Naive B cell (primary cell): ENCODE data around the gene ZNF20. TPM values are rescaled to one million over a fixed set of nuclear protein-coding genes. Genes with fewer than 3 reads are reported as not detected.
"Not testable (repeated sequence)": the region's sequence is repeated elsewhere in the genome, so short reads cannot be mapped to it uniquely, and the experiment has no call there.

Experiments used
- ATAC-seq, 2 donors: fragments of 150-1000 bp; cut with Tn5 transposase; 2 replicates each; pipeline ENCODE4 v1.10.0; 2021; ENCODE audit warnings: low read depth in 2 of 2, mild to moderate bottlenecking in 2 of 2, moderate library complexity in 2 of 2
- DNase-seq: peaks from one replicate; pipeline ENCODE4 v3.0.0; 2022
- H3K27ac Mint-ChIP-seq, 6 donors: one replicate each; pipeline ENCODE4 v1.8.0; 2020 to 2022; ENCODE audit warnings: mild to moderate bottlenecking in 6 of 6, mixed read lengths in 6 of 6, moderate library complexity in 5 of 6, inconsistent platforms in 2 of 6
- H3K27me3 Mint-ChIP-seq, 3 donors: one replicate each; pipeline ENCODE4 v1.8.0; 2021 to 2022; ENCODE audit warnings: mixed read lengths in 3 of 3, mild to moderate bottlenecking in 1 of 3
- H3K36me3 Mint-ChIP-seq, 2 donors: one replicate each; pipeline ENCODE4 v1.8.0; 2020 to 2022; ENCODE audit warnings: mixed read lengths in 2 of 2, inconsistent platforms in 1 of 2, mild to moderate bottlenecking in 1 of 2
- H3K4me1 Mint-ChIP-seq, 3 donors: one replicate each; pipeline ENCODE4 v1.8.0; 2020 to 2022; ENCODE audit warnings: mixed read lengths in 3 of 3, inconsistent platforms in 1 of 3, mild to moderate bottlenecking in 1 of 3, moderate library complexity in 1 of 3
- H3K4me3 Mint-ChIP-seq, 8 donors: one replicate each; pipeline ENCODE4 v1.8.0; 2020 to 2022; ENCODE audit warnings: mild to moderate bottlenecking in 8 of 8, mixed read lengths in 8 of 8, moderate library complexity in 8 of 8, inconsistent platforms in 2 of 8
- H3K9me3 Mint-ChIP-seq, 7 donors: one replicate each; pipeline ENCODE4 v1.8.0; 2020 to 2022; ENCODE audit warnings: mixed read lengths in 7 of 7, mild to moderate bottlenecking in 5 of 7, inconsistent platforms in 2 of 7, moderate library complexity in 1 of 7
- polyA plus RNA-seq, 6 donors: library from polyadenylated mRNA; unstranded; fragments of 300-500 nt; fragmentation: Illumina TruSeq; gene quantifications; one replicate each; pipeline ENCODE4 v1.2.3, GENCODE V29; 2021; ENCODE audit warnings: low read depth in 6 of 6

The ZNF20 gene
- polyA plus RNA-seq, 6 donors from 2014 or later = 1.8 to 5.5 (median 2.9) TPM

DNA sequence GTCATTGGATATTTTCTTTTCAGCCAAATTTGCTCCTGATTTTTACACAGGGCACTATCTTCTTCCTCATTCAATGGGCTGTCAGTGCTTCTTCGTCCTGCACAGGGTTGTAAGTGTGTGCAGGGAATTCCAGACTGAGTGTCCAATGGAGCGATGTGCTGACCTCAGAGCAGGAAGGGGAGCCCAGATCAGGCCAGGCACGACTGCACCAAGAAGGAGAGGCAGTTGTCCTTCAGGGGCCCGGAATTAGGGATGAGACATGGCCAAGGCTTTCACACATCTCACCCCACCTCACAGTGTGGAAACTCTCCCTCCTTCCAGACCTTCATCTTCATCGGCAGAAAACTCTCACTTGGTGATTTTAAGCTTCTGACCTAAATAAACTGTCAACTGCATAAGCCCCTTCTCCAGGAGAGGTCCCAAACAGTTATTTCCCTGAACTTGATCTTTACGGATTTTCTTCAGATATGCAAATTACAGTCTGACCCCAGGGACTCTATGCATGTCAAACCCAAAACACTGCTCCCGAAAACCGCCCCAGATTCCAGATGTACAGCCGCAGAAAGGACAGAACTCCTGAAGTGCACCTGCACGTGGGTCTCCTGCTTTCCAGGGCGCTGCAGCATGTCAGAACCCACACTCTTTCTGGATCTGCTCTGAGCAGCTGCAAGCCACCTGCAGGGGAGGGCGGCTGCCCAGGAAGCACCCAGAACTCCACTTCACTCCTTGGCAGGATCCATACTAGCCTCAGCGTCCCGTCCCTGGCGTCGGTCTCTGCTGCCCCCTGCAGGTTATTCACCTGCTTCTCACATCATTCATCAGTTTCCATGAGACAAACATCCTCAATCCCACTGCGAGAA is 625 bp upstream of the ZNF20 start:
- Mint-ChIP-seq H3K27me3 (no peaks in the 10 kb centered on the region), H3K36me3 (peaks cover 8 to 9% of the 10 kb centered on the region in 2 donors), H3K27ac (peak overlapping the region; percentile 26 to 94 (median 70)), H3K4me1 (peaks cover 25 to 42% (median 37%) of the 10 kb centered on the region in 3 donors), H3K9me3 (peaks cover 3 to 9% (median 7%) of the 10 kb centered on the region in 7 donors), H3K4me3 (peak overlapping the region; percentile 87 to 99 (median 93))
- ATAC-seq (peak; percentile 68 to 69), DNase-seq (peak; percentile 77)

DNA sequence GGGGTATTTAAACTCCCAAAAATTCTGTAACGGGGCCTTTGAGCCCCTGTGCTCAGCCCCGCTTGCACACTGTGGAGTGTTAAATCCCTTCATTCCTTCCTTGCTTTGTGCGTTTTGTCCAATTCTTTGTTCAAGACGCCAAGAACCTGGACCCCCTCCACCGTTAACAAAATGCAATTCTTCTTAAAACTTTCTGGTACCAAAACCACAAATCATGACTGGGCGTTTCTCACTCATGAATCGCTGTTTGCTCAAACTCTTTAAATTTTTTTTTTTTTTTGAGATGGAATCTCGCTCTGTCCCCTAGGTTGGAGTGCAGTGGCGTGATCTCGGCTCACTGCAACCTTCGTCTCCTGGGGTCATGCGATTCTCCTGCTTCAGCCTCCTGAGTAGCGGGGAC is 881 bp downstream of the ZNF20 start:
- H3K27ac Mint-ChIP-seq = peak overlapping the region in 2 of 6 donors; percentile 24 to 26
- H3K4me3 Mint-ChIP-seq = peak overlapping the region; percentile 87 to 99 (median 93)
- H3K9me3 Mint-ChIP-seq = no peaks in the 10 kb centered on the region
- DNase-seq (no peak), ATAC-seq (no peak)
- peaks cover 0 to 5% of the 10 kb centered on the region in 2 donors for H3K36me3 Mint-ChIP-seq
- H3K4me1 Mint-ChIP-seq = peaks cover 25 to 42% (median 37%) of the 10 kb centered on the region in 3 donors
- no peaks in the 10 kb centered on the region for H3K27me3 Mint-ChIP-seq

DNA sequence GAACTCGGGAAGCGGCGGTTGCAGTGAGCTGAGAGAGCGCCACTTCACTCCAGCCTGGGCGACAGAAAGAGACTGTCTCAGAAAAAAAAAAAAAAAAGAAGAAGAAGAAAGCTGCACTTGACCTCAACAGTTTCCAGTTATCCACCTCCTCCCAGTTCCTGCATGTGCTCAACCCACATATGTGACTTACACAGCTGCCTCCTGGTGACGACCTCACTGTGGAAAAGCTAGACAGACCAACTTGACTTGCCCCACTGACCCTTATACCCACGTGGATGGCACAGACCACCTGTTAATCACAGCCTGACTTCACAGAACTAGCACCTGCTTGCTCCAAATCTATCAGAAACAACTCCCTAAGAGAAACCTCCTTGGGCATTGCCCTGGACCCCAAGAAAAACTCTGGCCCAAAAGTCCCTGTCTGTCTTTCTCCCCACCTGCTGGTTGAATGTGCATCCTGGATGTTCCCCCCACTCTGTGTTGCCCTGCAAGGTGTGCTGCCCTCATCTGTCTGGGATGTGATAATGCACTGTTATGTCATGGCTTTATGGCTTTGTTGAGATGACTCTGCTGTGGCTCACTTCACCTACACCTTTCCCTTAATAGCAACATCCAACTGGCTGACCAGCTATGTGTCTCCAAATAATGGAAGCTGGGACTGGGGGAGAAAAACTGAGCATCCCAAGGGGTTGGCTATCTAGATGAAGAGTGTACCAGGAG is 2.8 kb downstream of the ZNF20 start:
- peak overlapping the region in 4 of 8 donors; percentile 7 to 88 (median 42) for H3K4me3 Mint-ChIP-seq
- ATAC-seq = peak; percentile 24 to 35
- H3K27me3 Mint-ChIP-seq = no peaks in the 10 kb centered on the region

DNA sequence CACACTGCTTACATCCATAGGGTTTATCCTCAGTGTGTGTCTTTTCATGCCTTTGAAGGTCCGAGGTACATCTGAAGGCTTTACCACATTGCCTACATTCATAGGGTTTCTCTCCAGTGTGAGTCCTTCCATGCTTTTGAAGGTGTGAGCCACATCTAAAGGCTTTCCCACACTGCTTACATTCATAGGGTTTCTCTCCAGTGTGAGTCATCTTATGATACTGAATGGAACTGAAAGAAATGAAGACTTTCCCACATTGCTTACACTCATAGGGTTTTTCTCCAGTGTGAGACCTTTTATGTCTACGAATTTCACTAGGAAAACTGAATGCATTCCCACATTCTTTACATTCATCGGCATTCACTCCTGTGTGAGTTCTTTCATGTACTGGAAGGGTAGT is 7.1 kb downstream of the ZNF20 start:
- peaks cover 0 to 31% (median 25%) of the 10 kb centered on the region in 7 donors for H3K9me3 Mint-ChIP-seq
- no peak for ATAC-seq
- H3K36me3 Mint-ChIP-seq = peaks cover 27 to 29% of the 10 kb centered on the region in 2 donors
- H3K4me1 Mint-ChIP-seq = peaks cover 7 to 11% (median 9%) of the 10 kb centered on the region in 3 donors
- H3K4me3 Mint-ChIP-seq = no peak overlapping the region
- DNase-seq = no peak
- H3K27me3 Mint-ChIP-seq = no peaks in the 10 kb centered on the region
- no peak overlapping the region for H3K27ac Mint-ChIP-seq

More for the DNA sequence above, 2.8 kb downstream of the ZNF20 start:
- DNase-seq = peak; percentile 43
- peaks cover 16 to 20% of the 10 kb centered on the region in 2 donors for H3K36me3 Mint-ChIP-seq
- H3K9me3 Mint-ChIP-seq = peaks cover 0 to 16% (median 15%) of the 10 kb centered on the region in 7 donors
- peaks cover 25 to 42% (median 37%) of the 10 kb centered on the region in 3 donors for H3K4me1 Mint-ChIP-seq
- H3K27ac Mint-ChIP-seq = peak overlapping the region in 3 of 6 donors; percentile 69 to 73 (median 72)

DNA sequence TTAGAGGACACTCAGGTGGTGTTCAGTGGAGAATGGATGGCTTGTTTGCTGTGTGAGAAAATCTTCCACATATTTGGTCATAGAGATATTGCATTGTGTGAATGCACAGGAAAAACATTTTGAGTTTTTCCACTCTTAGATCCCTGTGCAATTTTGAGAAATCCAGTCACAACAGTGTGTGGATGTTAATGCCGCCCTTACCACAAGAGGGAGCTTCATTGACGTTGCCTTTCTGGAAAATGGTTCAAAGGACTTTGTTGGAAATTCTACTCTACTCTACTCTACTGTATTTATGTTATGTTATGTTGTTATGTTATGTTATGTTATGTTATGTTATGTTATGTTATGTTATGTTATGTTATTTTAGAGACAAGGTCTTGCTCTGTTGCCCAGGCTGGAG is 13.4 kb downstream of the ZNF20 start:
- DNase-seq = no peak
- Mint-ChIP-seq H3K27ac (no peak overlapping the region), H3K4me1 (no peaks in the 10 kb centered on the region), H3K27me3 (no peaks in the 10 kb centered on the region), H3K4me3 (no peak overlapping the region), H3K36me3 (peaks cover 0 to 8% of the 10 kb centered on the region in 2 donors), H3K9me3 (peaks cover 0 to 10% (median 4%) of the 10 kb centered on the region in 7 donors)
- ATAC-seq = no peak

DNA sequence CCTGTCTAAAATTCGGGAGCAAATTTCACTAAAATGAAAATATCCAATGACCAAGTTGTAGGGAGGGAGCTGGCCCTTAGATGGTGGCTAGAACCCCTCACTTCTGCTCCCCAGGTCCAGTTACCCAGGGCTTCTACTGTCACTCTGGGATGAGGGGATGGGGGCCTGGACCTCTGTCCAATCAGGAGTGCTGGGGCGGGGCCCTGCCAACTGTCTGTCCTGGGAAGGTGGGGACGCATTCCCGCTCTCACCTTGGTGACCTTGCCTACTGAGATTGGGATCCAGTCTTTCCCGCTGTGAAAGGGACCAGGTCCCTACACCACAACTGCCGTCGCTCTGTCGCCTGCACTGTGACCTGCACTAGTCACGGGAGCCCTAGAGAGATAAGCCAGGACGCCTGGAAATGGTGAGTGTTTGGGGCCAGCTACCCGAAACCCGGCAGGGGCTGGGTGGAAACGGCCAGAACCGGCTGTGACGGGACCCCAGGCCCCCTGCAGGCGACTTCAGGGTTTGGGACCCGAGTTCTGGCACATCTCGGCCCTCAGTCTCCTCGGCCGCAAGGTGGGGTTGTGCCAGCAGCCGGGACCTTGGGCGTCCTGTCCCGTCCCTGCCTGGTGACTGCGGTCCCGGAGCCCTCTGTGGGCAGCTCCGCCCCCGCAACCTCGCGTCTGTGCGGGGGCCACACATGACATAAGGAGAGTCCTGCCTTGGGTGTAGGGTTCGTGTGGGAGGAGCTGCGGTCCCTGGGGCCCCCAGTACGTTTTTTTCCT is 22.8 kb downstream of the ZNF20 start:
- Mint-ChIP-seq H3K36me3 (peaks cover 1 to 2% of the 10 kb centered on the region in 2 donors), H3K4me3 (no peak overlapping the region), H3K9me3 (peaks cover 0 to 5% (median 0%) of the 10 kb centered on the region in 7 donors), H3K27me3 (no peaks in the 10 kb centered on the region), H3K4me1 (no peaks in the 10 kb centered on the region), H3K27ac (no peak overlapping the region)
- ATAC-seq (no peak), DNase-seq (no peak)

DNA sequence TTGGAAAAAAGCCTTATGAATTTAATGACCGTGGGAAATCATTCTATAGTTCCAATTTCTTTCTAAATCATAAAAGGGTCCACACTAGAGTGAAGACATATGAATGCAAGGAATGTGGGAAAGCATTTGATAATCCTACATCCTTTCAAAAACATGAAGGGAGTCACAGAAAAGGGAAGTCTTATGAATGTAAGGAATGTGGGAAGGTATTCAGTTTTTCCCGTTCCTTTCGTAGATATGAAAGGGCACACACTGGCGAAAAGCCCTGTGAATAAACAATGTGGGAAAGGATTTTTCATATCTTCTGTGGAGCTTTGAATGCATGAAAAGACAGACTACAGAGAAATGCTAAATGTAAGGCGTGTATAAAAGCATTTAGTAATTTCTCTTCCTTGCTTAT is 27.0 kb downstream of the ZNF20 start:
- Mint-ChIP-seq H3K36me3 (peaks cover 7 to 12% of the 10 kb centered on the region in 2 donors), H3K4me1 (no peaks in the 10 kb centered on the region), H3K4me3 (no peak overlapping the region), H3K9me3 (peaks cover 0 to 5% (median 0%) of the 10 kb centered on the region in 7 donors), H3K27me3 (no peaks in the 10 kb centered on the region), H3K27ac (no peak overlapping the region)
- DNase-seq = no peak
- ATAC-seq = no peak

DNA sequence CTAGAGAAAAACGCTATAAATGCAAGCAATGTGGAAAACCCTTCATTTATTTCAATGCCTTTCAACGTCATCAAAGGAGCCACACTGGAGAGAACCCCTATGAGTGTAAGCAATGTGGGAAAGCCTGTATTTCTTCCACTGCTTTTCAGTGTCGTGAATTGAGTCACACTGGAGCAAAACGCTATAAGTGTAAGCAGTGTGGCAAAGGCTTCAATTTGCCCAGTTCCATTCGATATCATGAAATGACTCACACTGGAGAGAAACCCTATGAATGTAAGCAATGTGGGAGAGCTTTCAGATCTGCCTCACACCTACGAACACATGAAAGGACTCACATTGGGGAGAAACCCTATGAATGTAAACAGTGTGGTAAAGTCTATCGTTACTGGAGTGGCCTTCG is 27.4 kb downstream of the ZNF20 start:
- DNase-seq = no peak
- peaks cover 0 to 5% (median 0%) of the 10 kb centered on the region in 7 donors for H3K9me3 Mint-ChIP-seq
- no peak overlapping the region for H3K27ac Mint-ChIP-seq
- H3K27me3 Mint-ChIP-seq = no peaks in the 10 kb centered on the region
- no peaks in the 10 kb centered on the region for H3K4me1 Mint-ChIP-seq
- ATAC-seq = no peak
- no peak overlapping the region for H3K4me3 Mint-ChIP-seq
- peaks cover 7 to 12% of the 10 kb centered on the region in 2 donors for H3K36me3 Mint-ChIP-seq

DNA sequence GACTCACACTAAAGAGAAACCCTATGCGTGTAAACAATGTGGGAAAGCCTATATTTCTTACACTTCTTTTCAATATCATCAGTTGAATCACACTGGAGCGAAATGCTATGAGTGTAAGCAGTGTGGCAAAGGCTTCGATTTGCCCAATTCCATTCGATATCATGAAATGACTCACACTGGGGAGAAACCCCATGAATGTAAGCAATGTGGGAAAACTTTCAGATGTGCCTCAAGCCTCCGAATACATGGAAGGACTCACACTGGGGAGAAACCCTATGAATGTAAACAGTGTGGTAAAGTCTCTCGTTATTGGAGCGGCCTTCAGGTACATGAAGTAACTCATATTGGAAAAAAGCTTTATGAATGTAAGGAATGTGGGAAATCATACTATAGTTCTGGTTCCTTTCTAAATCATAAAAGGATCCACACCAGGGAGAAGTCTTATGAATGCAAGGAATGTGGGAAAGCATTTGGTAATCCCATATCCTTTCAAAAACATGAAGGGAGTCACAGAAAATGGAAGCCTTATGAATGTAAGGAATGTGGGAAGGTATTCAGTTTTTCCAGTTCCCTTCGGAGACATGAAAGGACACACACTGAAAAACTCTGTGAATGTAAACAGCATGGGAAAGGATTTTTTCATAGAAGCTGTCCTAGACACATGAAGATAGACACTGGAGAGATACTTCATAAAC is 28.1 kb downstream of the ZNF20 start:
- DNase-seq = no peak
- H3K9me3 Mint-ChIP-seq = peaks cover 0 to 5% (median 0%) of the 10 kb centered on the region in 7 donors

DNA sequence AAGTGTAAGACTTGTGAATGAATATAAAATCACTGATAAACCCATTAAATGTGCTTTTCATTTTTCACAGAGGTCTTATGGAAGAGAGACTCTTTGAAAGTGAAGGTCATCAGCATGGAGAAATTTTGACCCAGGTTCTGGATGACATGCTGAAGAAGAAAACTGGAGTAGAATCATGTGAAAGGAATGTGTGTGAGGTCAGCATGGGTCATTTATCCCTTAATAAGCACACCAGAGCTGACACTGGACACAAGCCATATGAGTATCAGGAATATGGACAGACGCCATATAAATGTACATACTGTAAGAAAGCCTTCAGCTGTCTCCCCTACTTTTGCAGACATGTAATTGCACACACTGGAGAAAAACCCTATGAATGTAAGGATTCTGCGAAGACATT is 29.0 kb downstream of the ZNF20 start:
- ATAC-seq (no peak), DNase-seq (no peak)
- no peaks in the 10 kb centered on the region for H3K4me1 Mint-ChIP-seq
- no peak overlapping the region for H3K27ac Mint-ChIP-seq
- H3K36me3 Mint-ChIP-seq = peaks cover 7 to 12% of the 10 kb centered on the region in 2 donors
- no peaks in the 10 kb centered on the region for H3K27me3 Mint-ChIP-seq
- H3K9me3 Mint-ChIP-seq = peaks cover 0 to 5% (median 0%) of the 10 kb centered on the region in 7 donors
- no peak overlapping the region for H3K4me3 Mint-ChIP-seq

More for the DNA sequence above, 28.1 kb downstream of the ZNF20 start:
- Mint-ChIP-seq H3K36me3 (peaks cover 7 to 12% of the 10 kb centered on the region in 2 donors), H3K4me1 (no peaks in the 10 kb centered on the region), H3K4me3 (no peak overlapping the region), H3K27ac (no peak overlapping the region), H3K27me3 (no peaks in the 10 kb centered on the region)
- ATAC-seq = no peak

DNA sequence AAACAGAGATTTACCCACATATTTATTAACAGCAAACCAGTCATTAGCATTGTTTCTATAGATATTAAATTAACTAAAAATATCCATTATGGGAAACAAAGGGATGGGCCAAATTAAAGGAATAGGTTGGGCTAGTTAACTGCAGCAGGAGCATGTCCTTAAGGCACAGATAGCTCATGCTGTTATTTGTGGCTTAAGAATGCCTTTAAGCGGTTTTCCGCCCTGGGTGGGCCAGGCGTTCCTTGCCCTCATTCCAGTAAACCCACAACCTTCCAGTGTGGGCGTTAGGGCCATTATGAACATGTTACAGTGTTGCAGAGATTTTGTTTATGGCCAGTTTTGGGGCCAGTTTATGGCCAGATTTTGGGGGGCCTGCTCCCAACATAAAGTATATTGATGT is 36.2 kb downstream of the ZNF20 start:
- not testable (repeated sequence) for H3K27ac Mint-ChIP-seq, DNase-seq

DNA sequence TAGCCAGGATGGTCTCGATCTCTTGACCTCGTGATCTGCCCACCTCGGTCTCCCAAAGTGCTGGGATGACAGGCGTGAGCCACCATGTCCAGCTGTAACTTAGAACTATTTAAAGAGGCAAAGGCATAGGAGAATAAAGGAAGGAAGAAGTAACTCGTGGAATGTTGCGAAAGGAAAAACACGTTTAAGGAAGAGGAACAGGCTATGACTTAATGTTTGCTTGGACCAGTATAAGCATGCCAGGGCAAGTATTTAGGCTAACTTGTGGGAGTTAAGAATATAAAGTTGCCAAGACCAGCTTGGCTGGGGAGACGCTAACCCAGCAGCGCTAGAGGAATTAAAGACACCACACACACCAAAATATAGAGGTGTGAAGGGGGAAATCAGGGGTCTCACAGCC is 42.1 kb downstream of the ZNF20 start:
- H3K27me3 Mint-ChIP-seq = peaks cover 0 to 5% (median 0%) of the 10 kb centered on the region in 3 donors
- DNase-seq (no peak), ATAC-seq (no peak)
- no peak overlapping the region for H3K27ac Mint-ChIP-seq
- H3K9me3 Mint-ChIP-seq = peaks cover 0 to 9% (median 2%) of the 10 kb centered on the region in 7 donors
- no peak overlapping the region for H3K4me3 Mint-ChIP-seq
- H3K4me1 Mint-ChIP-seq = peaks cover 3 to 6% (median 4%) of the 10 kb centered on the region in 3 donors
- peaks cover 0 to 8% of the 10 kb centered on the region in 2 donors for H3K36me3 Mint-ChIP-seq

More for the DNA sequence above, 36.2 kb downstream of the ZNF20 start:
- H3K9me3 Mint-ChIP-seq, H3K4me1 Mint-ChIP-seq, H3K4me3 Mint-ChIP-seq, H3K27me3 Mint-ChIP-seq, H3K36me3 Mint-ChIP-seq, ATAC-seq: not testable (repeated sequence)
